DND-41 (cell line): Measurements from ENCODE around the gene AP4M1.

Source experiments
- ATAC-seq: fragments of 200-7000 bp; cut with Tn5 transposase; 3 replicates; pipeline ENCODE4 v1.9.1; 2021; ENCODE audit warnings: low read depth; ENCODE audit not compliant: insufficient read depth
- DNase-seq: peaks from one replicate; pipeline ENCODE4 v3.0.0-alpha.2; 2020
- H2AFZ ChIP-seq: 2 replicates; pipeline ENCODE4 v1.6.0; 2012; ENCODE audit warnings: low read depth, low read length
- H3K27ac ChIP-seq: 2 replicates; pipeline ENCODE4 v1.5.1; 2012; ENCODE audit warnings: low read length, inconsistent platforms
- H3K27me3 ChIP-seq: fragments of 200-600 bp; sonication (generic); 2 replicates; pipeline ENCODE4 v1.6.0; 2012; ENCODE audit warnings: low read length, mild to moderate bottlenecking, inconsistent platforms; ENCODE audit not compliant: insufficient read depth, poor library complexity
- H3K36me3 ChIP-seq: 2 replicates; pipeline ENCODE4 v1.5.1; 2012; ENCODE audit warnings: low read length, inconsistent platforms; ENCODE audit not compliant: insufficient read depth
- H3K4me1 ChIP-seq: 2 replicates; pipeline ENCODE4 v1.5.1; 2012; ENCODE audit warnings: mild to moderate bottlenecking, low read length; ENCODE audit not compliant: insufficient read depth
- H3K4me2 ChIP-seq: 2 replicates; pipeline ENCODE4 v1.6.0; 2012; ENCODE audit warnings: mild to moderate bottlenecking, moderate library complexity, low read length, inconsistent platforms; ENCODE audit not compliant: insufficient read depth
- H3K4me3 ChIP-seq, 2 experiments: fragments of 200-600 bp in 1 of 2; shearing (Covaris generic) in 1 of 2; 2 replicates each; pipeline ENCODE4 v1.5.1; 2012 to 2016; ENCODE audit warnings: inconsistent platforms in 2 of 2, low read length in 2 of 2, mild to moderate bottlenecking in 2 of 2, low read depth in 1 of 2, moderate library complexity in 1 of 2
- H3K79me2 ChIP-seq: 2 replicates; pipeline ENCODE4 v1.6.0; 2012; ENCODE audit warnings: low read length, inconsistent platforms; ENCODE audit not compliant: insufficient read depth
- H3K9ac ChIP-seq: 2 replicates; pipeline ENCODE4 v1.6.0; 2012; ENCODE audit warnings: low read depth, mild to moderate bottlenecking, inconsistent platforms, low read length, moderate library complexity
- H3K9me3 ChIP-seq: 2 replicates; pipeline ENCODE4 v1.5.1; 2012; ENCODE audit warnings: low read length, moderate library complexity, mild to moderate bottlenecking, inconsistent platforms; ENCODE audit not compliant: insufficient read depth, severe bottlenecking
- H4K20me1 ChIP-seq: 2 replicates; pipeline ENCODE4 v1.6.0; 2012; ENCODE audit warnings: low read length; ENCODE audit not compliant: insufficient read depth
- EZH2 ChIP-seq: IDR thresholded peaks from 3 replicates; pipeline ENCODE4 v1.6.1; 2012; ENCODE audit warnings: borderline replicate concordance, low read depth, mild to moderate bottlenecking, moderate library complexity, low read length, inconsistent platforms; ENCODE audit not compliant: severe bottlenecking
- TF ChIP-seq, protein P1 (sequence below): IDR thresholded peaks from 2 replicates; pipeline ENCODE4 v1.5.1; 2012; ENCODE audit warnings: borderline replicate concordance, low read length, moderate library complexity, mild to moderate bottlenecking; ENCODE audit not compliant: poor library complexity, severe bottlenecking; ENCODE audit errors: extremely low read depth

The AP4M1 gene

DNA sequence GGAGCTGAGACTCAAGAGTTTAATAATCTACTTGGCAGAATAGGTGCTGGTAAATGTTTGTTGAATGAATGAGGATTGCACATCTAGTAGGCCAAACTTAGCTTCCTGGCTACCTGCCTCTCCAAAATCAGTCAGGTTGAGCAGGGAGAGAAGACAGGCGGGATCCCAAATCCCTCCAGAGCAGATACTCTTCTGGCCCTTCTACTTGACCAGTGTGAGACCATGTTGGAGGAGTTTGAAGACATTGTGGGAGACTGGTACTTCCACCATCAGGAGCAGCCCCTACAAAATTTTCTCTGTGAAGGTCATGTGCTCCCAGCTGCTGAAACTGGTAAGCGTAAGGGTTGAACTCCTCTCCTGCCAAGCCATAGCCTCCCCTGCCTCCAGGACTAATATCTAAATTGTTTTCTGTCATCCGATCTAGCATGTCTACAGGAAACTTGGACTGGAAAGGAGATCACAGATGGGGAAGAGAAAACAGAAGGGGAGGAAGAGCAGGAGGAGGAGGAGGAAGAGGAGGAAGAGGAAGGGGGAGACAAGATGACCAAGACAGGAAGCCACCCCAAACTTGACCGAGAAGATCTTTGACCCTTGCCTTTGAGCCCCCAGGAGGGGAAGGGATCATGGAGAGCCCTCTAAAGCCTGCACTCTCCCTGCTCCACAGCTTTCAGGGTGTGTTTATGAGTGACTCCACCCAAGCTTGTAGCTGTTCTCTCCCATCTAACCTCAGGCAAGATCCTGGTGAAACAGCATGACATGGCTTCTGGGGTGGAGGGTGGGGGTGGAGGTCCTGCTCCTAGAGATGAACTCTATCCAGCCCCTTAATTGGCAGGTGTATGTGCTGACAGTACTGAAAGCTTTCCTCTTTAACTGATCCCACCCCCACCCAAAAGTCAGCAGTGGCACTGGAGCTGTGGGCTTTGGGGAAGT lies 23.1 kb downstream of the AP4M1 start:
- Histone ChIP-seq H2AFZ (no peak overlapping the region), H3K27me3 (no peaks in the 10 kb centered on the region), H3K4me2 (peak overlapping the region; percentile 100), H3K79me2 (peaks cover 50% of the 10 kb centered on the region), H4K20me1 (no peaks in the 10 kb centered on the region), H3K36me3 (peaks cover 22% of the 10 kb centered on the region), H3K9me3 (no peaks in the 10 kb centered on the region), H3K9ac (0 out of 2 replicates have a peak overlapping the region, but pooled peaks have one; percentile 7), H3K4me3 (peak overlapping the region in 1 of 2 experiments; percentile 6; a peak in 1 of 4 replicates), H3K4me1 (peaks cover 60% of the 10 kb centered on the region), H3K27ac (no peak overlapping the region)
- ATAC-seq (no peak), DNase-seq (no peak)
- TF ChIP-seq EZH2, result no peak
- TF ChIP-seq, protein P1, sequence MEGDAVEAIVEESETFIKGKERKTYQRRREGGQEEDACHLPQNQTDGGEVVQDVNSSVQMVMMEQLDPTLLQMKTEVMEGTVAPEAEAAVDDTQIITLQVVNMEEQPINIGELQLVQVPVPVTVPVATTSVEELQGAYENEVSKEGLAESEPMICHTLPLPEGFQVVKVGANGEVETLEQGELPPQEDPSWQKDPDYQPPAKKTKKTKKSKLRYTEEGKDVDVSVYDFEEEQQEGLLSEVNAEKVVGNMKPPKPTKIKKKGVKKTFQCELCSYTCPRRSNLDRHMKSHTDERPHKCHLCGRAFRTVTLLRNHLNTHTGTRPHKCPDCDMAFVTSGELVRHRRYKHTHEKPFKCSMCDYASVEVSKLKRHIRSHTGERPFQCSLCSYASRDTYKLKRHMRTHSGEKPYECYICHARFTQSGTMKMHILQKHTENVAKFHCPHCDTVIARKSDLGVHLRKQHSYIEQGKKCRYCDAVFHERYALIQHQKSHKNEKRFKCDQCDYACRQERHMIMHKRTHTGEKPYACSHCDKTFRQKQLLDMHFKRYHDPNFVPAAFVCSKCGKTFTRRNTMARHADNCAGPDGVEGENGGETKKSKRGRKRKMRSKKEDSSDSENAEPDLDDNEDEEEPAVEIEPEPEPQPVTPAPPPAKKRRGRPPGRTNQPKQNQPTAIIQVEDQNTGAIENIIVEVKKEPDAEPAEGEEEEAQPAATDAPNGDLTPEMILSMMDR, result no peak

DNA sequence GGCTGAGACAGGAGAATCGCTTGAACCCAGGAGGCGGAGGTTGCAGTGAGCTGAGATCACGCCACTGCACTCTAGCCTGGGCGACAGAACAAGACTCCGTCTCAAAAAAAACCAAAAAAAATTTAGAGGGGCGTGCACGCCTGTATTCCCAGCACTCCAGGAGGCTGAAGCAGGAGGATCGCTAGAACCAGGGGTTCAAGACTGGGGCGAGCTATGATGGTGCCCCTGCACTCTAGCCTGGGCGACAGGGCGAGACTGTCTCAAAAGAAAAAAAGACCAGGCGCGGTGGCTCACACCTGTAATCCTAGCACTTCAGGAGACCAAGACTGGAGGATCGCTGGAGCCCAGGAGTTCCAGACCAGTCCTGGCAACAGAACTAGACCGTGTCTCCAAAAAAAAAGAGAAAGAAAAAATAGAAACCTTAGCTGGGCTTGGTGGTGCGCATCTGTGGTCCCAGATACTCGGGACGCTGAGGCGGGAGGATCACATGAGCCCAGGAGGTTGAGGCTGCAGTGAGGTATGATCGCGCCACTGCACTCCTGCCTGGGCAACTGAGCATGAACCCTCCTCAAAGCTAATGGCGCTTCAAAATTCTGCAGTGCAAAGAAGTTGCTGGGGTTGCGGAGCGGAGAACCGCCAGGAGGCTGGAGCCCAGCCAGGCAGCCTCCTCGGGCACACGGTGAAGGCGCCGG lies 24.9 kb downstream of the AP4M1 start:
- DNase-seq (no peak), ATAC-seq (peak; percentile 43)
- Histone ChIP-seq H3K4me3 (peak overlapping the region; percentile 91 to 96), H3K27me3 (no peaks in the 10 kb centered on the region), H3K4me2 (peak overlapping the region; percentile 100), H3K27ac (peak overlapping the region; percentile 100), H3K79me2 (peaks cover 38% of the 10 kb centered on the region), H3K9ac (peak overlapping the region; percentile 92), H3K4me1 (peaks cover 55% of the 10 kb centered on the region), H4K20me1 (no peaks in the 10 kb centered on the region), H3K9me3 (no peaks in the 10 kb centered on the region), H3K36me3 (peaks cover 22% of the 10 kb centered on the region), H2AFZ (peak overlapping the region; percentile 97)
- TF ChIP-seq, protein P1, result no peak
- TF ChIP-seq EZH2, result no peak

DNA sequence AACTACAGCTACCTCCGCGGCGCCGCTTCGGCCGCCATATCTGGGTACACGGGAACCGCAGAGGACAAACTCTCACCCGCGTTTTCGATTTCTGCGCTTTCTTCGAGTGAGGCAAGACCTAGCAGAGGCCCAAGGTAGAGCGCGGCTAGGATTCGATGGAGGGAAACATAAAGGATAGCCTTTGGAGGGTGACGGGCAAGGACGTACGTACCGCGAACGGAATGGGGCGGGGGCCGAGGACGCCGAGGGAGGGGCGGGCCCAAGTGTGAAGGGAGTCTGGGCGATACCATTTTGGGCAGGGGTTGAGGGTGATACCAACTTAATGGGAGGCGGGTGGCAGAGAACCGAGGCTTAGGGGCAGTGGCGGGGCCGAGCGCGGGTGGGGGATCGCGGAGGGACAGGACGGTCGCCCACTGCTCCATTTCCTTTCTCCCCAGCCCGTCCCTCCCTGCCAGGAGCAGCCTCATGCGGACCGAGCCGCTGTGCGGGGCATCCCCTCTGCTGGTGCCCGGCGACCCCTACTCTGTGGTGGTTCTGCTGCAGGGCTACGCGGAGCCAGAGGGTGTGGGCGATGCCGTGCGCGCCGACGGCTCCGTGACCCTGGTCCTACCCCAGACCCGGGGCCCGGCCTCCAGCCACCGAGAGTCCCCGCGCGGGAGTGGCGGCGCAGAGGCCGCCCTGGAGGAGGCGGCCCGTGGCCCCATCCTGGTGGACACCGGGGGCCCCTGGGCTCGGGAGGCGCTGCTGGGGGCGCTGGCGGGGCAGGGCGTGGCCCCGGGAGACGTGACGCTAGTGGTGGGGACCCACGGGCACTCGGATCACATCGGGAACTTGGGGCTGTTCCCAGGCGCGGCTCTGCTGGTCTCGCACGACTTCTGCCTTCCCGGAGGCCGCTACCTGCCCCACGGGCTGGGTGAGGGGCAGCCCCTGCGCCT lies 25.8 kb downstream of the AP4M1 start, which contains the start of gene MBLAC1:
Gene MBLAC1 (plus strand): TSS at position 37 of the 935 bp plus-strand sequence. CDS start 429 bp downstream, at position 466.
- peak within 1 kb of the TSS; percentile 100 for H3K4me2 ChIP-seq
- peaks cover 50% of the 10 kb centered on the region for H3K4me1 ChIP-seq
- peaks cover 19% of the 10 kb centered on the region for H3K36me3 ChIP-seq
- ATAC-seq, result peak; percentile 71
- no peak for TF ChIP-seq EZH2
- TF ChIP-seq, protein P1, result no peak
- peak within 1 kb of the TSS; percentile 97 for H2AFZ ChIP-seq
- H3K9me3 ChIP-seq, result no peaks in the 10 kb centered on the region
- no peaks in the 10 kb centered on the region for H3K27me3 ChIP-seq
- H3K9ac ChIP-seq, result peak within 1 kb of the TSS; percentile 92
- H3K79me2 ChIP-seq, result peaks cover 35% of the 10 kb centered on the region
- peak within 1 kb of the TSS; percentile 91 to 96 for H3K4me3 ChIP-seq
- H4K20me1 ChIP-seq, result no peaks in the 10 kb centered on the region
- H3K27ac ChIP-seq, result peak within 1 kb of the TSS; percentile 100
- DNase-seq, result peak; percentile 91
